Stimulated activated CD8-positive, alpha-beta memory T cell treated with anti-CD3 and anti-CD28 coated beads, Interleukin-15, amount 100 ng/mL, for 1 hour (primary cell): ENCODE results near the gene PHF21B.

Experiments used
- DNase-seq: peaks from one replicate; pipeline ENCODE4 v3.0.0-alpha.2; 2020; ENCODE audit warnings: low read depth

Gene PHF21B

GRCh38 chr22:45013138-45013537, 3.3 kb upstream of the PHF21B start:
- DNase-seq = no peak

GRCh38 chr22:45010532-45010900, 711 bp upstream of the PHF21B start:
- no peak for DNase-seq

- no peak for DNase-seq
Observed at GRCh38 chr22:45008751-45009605, 827 bp downstream of the PHF21B start.

GRCh38 chr22:45008186-45008681, 1.6 kb downstream of the PHF21B start:
- no peak for DNase-seq

GRCh38 chr22:45007391-45008185, 2.2 kb downstream of the PHF21B start:
- no peak for DNase-seq

GRCh38 chr22:45006964-45007390, 2.8 kb downstream of the PHF21B start:
- DNase-seq = no peak

GRCh38 chr22:45006111-45006963, 3.5 kb downstream of the PHF21B start:
- DNase-seq = no peak

- DNase-seq = no peak
Observed at GRCh38 chr22:45001653-45002052, 8.2 kb downstream of the PHF21B start.

- DNase-seq = no peak
Observed at GRCh38 chr22:45000330-45000729, 9.5 kb downstream of the PHF21B start.

GRCh38 chr22:44999687-45000086, 10.1 kb downstream of the PHF21B start:
- DNase-seq = no peak

GRCh38 chr22:44999231-44999630, 10.6 kb downstream of the PHF21B start:
- no peak for DNase-seq

GRCh38 chr22:44998296-44998695, 11.5 kb downstream of the PHF21B start:
- no peak for DNase-seq

- DNase-seq = no peak
Observed at GRCh38 chr22:44997060-44997459, 12.7 kb downstream of the PHF21B start.

GRCh38 chr22:44996648-44997047, 13.2 kb downstream of the PHF21B start:
- no peak for DNase-seq

- DNase-seq = no peak
Observed at GRCh38 chr22:44996120-44996519, 13.7 kb downstream of the PHF21B start.

- DNase-seq = no peak
Observed at GRCh38 chr22:44995715-44996114, 14.1 kb downstream of the PHF21B start.

GRCh38 chr22:44995105-44995514, 14.7 kb downstream of the PHF21B start:
- no peak for DNase-seq

GRCh38 chr22:44994399-44995104, 15.3 kb downstream of the PHF21B start:
- DNase-seq = no peak

- DNase-seq = no peak
Observed at GRCh38 chr22:44992166-44992565, 17.6 kb downstream of the PHF21B start.

GRCh38 chr22:44991218-44991617, 18.6 kb downstream of the PHF21B start:
- no peak for DNase-seq

GRCh38 chr22:44990810-44991209, 19.0 kb downstream of the PHF21B start:
- no peak for DNase-seq
